Heart left ventricle (tissue), 13 donors: ENCODE results near the gene SIL1.

Experiments used
- CTCF ChIP-seq, 12 donors: fragments of 200-600 bp; sonication (generic) in 4 of 12; IDR thresholded peaks; one replicate each; pipeline versions ENCODE4 v1.5.0 to v1.8.0; 2018 to 2022; ENCODE audit warnings: antibody characterized with exemption in 12 of 12, mild to moderate bottlenecking in 5 of 12
- POLR2A ChIP-seq, 2 donors: fragments of 450-650 bp; IDR thresholded peaks; one replicate each; pipeline ENCODE4 v1.6.1; 2017; ENCODE audit warnings: antibody characterized with exemption in 2 of 2, mild to moderate bottlenecking in 2 of 2, moderate library complexity in 2 of 2
- donor health status: ischemic (EF 13 %, LVEDD 7.1; RV severe dilation, severe dysfunction).
- donor health status: DM: no; HTN: yes; CAD: no.
- donor health status: DM: no; HTN: no; CAD: no.
- donor health status: ischemic (EF 25% LVEDD 6.9; RV normal size, moderate dysfunction).
- donor health status: ischemic (EF 25% LVEDD 5.7; RV mildly dilated, moderate dysfunction).
- donor health status: ischemic (EF 35%, LVEDD 5.7; RV mildly dilated, moderate dysfunction).
- donor health status: nonischemic (EF 11% LVEDD 7.7; RV severe dilation, severe dysfunction).
- donor health status: DM: yes; HTN: yes; CAD: no.
- donor health status: PGD.
- donor health status: ischemic (EF 29% LVEDD 5.4; RV normal size, mild dysfunction).
- donor health status: nonischemic (EF 23%, LVEDD 6.1; RV moderate dilation, normal function).

GRCh38 chr5:139181322-139181730, 16.8 kb downstream of the SIL1 start:
- no peak for TF ChIP-seq POLR2A (IDR thresholded peaks at IDR 0.05)
- no peak for TF ChIP-seq CTCF (IDR thresholded peaks at IDR 0.05)
